HepG2 (cell line): Measurements from ENCODE around the gene FRMD8. TPM values are rescaled to one million over a fixed set of nuclear protein-coding genes. Genes with fewer than 3 reads are reported as not detected.

Experiments used
- ATAC-seq: fragments of 200-7000 bp; cut with Tn5 transposase; 3 replicates; pipeline ENCODE4 v1.9.1; 2020; ENCODE audit warnings: mild to moderate bottlenecking, moderate library complexity
- BruUV-seq: library from RNA; stranded (reverse); fragments of 400-500 nt; replicated peaks from 2 replicates; lab custom pipeline; 2021; lab: Mats Ljungman, UMichigan
- CTCF ChIA-PET: fragments of 300-600 bp; formaldehyde crosslinking; extraction: SDS; loops from one replicate; lab custom pipeline; 2021; ENCODE audit warnings: low total read pairs, inconsistent platforms, low intra/inter-chr PET ratio; lab: Yijun Ruan, JAX
- POLR2A ChIA-PET: fragments of 350-600 bp; sonication (Branson Sonifier 250); formaldehyde crosslinking; loops from one replicate; lab custom pipeline; 2020; ENCODE audit warnings: antibody characterized with exemption, inconsistent platforms; lab: Yijun Ruan, JAX
- DNase-seq: peaks from one replicate; pipeline ENCODE4 v3.0.0-alpha.2; 2015; ENCODE audit warnings: low spot score
- FAIRE-seq: peaks from 3 replicates; lab custom pipeline; 2011; peaks lifted over from hg19 to GRCh38; lab: Jason Lieb, UNC
- H2AFZ ChIP-seq: one replicate; pipeline ENCODE4 v1.6.1; 2011; ENCODE audit warnings: low read length, inconsistent platforms
- H3K27ac ChIP-seq: fragments of 300-600 bp; 3 replicates; pipeline ENCODE4 v1.8.0; 2011; ENCODE audit warnings: mixed run types, mild to moderate bottlenecking, mixed read lengths, low read length, inconsistent platforms; ENCODE audit not compliant: insufficient read depth; ENCODE audit errors: extremely low read length
- H3K27me3 ChIP-seq, 2 experiments: fragments of 200-600 bp in 1 of 2; 2 replicates in 1 of 2; 3 replicates in 1 of 2; pipeline versions ENCODE4 v1.6.0 to v1.8.0; 2011; ENCODE audit warnings: low read length in 2 of 2, mild to moderate bottlenecking in 2 of 2, moderate library complexity in 2 of 2, inconsistent platforms in 1 of 2; ENCODE audit not compliant: insufficient read depth in 2 of 2, control insufficient read depth in 1 of 2
- H3K36me3 ChIP-seq, 2 experiments: fragments of 200-600 bp in 1 of 2; replicated peaks in 1 of 2; 2 replicates in 1 of 2; 3 replicates in 1 of 2; pipeline versions ENCODE4 v1.5.1 to v1.8.0; 2011; ENCODE audit warnings: low read length in 2 of 2, inconsistent platforms in 1 of 2; ENCODE audit not compliant: insufficient read depth in 2 of 2, control insufficient read depth in 1 of 2
- H3K4me1 ChIP-seq: 2 replicates; pipeline ENCODE4 v1.5.1; 2012; ENCODE audit warnings: low read length, inconsistent platforms; ENCODE audit not compliant: insufficient read depth
- H3K4me2 ChIP-seq: 2 replicates; pipeline ENCODE4 v1.6.0; 2011; ENCODE audit warnings: low read depth, low read length, inconsistent platforms
- H3K4me3 ChIP-seq, 3 experiments: fragments of 200-600 bp in 1 of 3; sonication (generic), shearing (Covaris generic) in 1 of 3; replicated peaks in 1 of 3; 2 replicates each; pipeline ENCODE4 v1.5.1; 2011 to 2016; ENCODE audit warnings: low read length in 3 of 3, inconsistent platforms in 2 of 3, low read depth in 2 of 3, mild to moderate bottlenecking in 2 of 3, control low read depth in 1 of 3, mixed read lengths in 1 of 3; ENCODE audit not compliant: insufficient read depth in 1 of 3
- H3K79me2 ChIP-seq: one replicate; pipeline ENCODE4 v1.6.1; 2011; ENCODE audit warnings: low read length, inconsistent platforms; ENCODE audit not compliant: insufficient read depth
- H3K9ac ChIP-seq: 2 replicates; pipeline ENCODE4 v1.6.0; 2011; ENCODE audit warnings: mild to moderate bottlenecking, low read depth, low read length, inconsistent platforms; ENCODE audit not compliant: insufficient read depth
- H3K9me3 ChIP-seq: 2 replicates; pipeline ENCODE4 v1.5.1; 2012; ENCODE audit warnings: mild to moderate bottlenecking, low read length
- H4K20me1 ChIP-seq: 2 replicates; pipeline ENCODE4 v1.6.0; 2011; ENCODE audit warnings: inconsistent platforms, mild to moderate bottlenecking, low read length, moderate library complexity; ENCODE audit not compliant: insufficient read depth
- AFF4 ChIP-seq: sonication (generic); formaldehyde crosslinking; IDR thresholded peaks from 2 replicates; pipeline ENCODE4 v1.4.0; 2020; ENCODE audit warnings: missing genetic modification reagents
- AGO1 ChIP-seq: fragments of 200-400 bp; formaldehyde crosslinking; IDR thresholded peaks from 2 replicates; pipeline ENCODE4 v1.6.1; 2017; ENCODE audit warnings: mild to moderate bottlenecking, low read depth, low read length, moderate library complexity; ENCODE audit not compliant: poor library complexity, severe bottlenecking
- ASH2L ChIP-seq: fragments of 300-600, 200-600 bp; sonication (generic); IDR thresholded peaks from 2 replicates; pipeline ENCODE4 v1.7.0; 2017; ENCODE audit warnings: low read depth, mild to moderate bottlenecking, moderate library complexity, mixed read lengths, low read length; ENCODE audit not compliant: insufficient read length
- DDIT3 ChIP-seq: sonication (generic); formaldehyde crosslinking; IDR thresholded peaks from 2 replicates; pipeline ENCODE4 v1.4.0; 2020; ENCODE audit warnings: mild to moderate bottlenecking, missing genetic modification reagents
- DNMT3B ChIP-seq: conservative IDR thresholded peaks from 2 replicates; pipeline ENCODE4 v1.6.1; 2016; ENCODE audit warnings: missing biosample characterization, control low read depth
- HCFC1 ChIP-seq: fragments of 150-350 bp; IDR thresholded peaks from 2 replicates; pipeline ENCODE4 v1.6.1; 2014; ENCODE audit warnings: low read depth, low read length
- HMG20B ChIP-seq: conservative IDR thresholded peaks from 2 replicates; pipeline ENCODE4 v1.6.1; 2016; ENCODE audit warnings: missing genetic modification reagents, missing compliant biosample characterization
- MEF2D ChIP-seq: sonication (generic); formaldehyde crosslinking; IDR thresholded peaks from 2 replicates; pipeline ENCODE4 v1.5.1; 2020; ENCODE audit warnings: mild to moderate bottlenecking, missing genetic modification reagents
- SALL1 ChIP-seq: sonication (generic); formaldehyde crosslinking; IDR thresholded peaks from 2 replicates; pipeline ENCODE4 v1.8.0; 2022; ENCODE audit warnings: mild to moderate bottlenecking, missing genetic modification reagents
- TGIF2 ChIP-seq: IDR thresholded peaks from 2 replicates; pipeline ENCODE4 v1.6.1; 2016; ENCODE audit warnings: control low read depth, missing compliant biosample characterization
- ZBTB39 ChIP-seq: sonication (generic); formaldehyde crosslinking; IDR thresholded peaks from 2 replicates; pipeline ENCODE4 v1.5.0; 2020; ENCODE audit warnings: missing genetic modification reagents
- ZKSCAN8 ChIP-seq: IDR thresholded peaks from 2 replicates; pipeline ENCODE4 v1.6.1; 2016; ENCODE audit warnings: borderline replicate concordance, missing genetic modification reagents, missing compliant biosample characterization
- ZNF230 ChIP-seq: sonication (generic); formaldehyde crosslinking; IDR thresholded peaks from 2 replicates; pipeline ENCODE4 v1.4.0; 2020; ENCODE audit warnings: mild to moderate bottlenecking, missing genetic modification reagents
- ZNF317 ChIP-seq: sonication (generic); formaldehyde crosslinking; IDR thresholded peaks from 2 replicates; pipeline ENCODE4 v1.5.0; 2020; ENCODE audit warnings: mild to moderate bottlenecking, missing genetic modification reagents
- ZNF556 ChIP-seq: sonication (generic); formaldehyde crosslinking; IDR thresholded peaks from 2 replicates; pipeline ENCODE4 v1.4.0; 2020; ENCODE audit warnings: mild to moderate bottlenecking, missing genetic modification reagents, borderline replicate concordance
- ZNF577 ChIP-seq: sonication (generic); formaldehyde crosslinking; IDR thresholded peaks from 2 replicates; pipeline ENCODE4 v1.4.0; 2020; ENCODE audit warnings: mild to moderate bottlenecking, low read depth, missing genetic modification reagents, borderline replicate concordance
- ZNF598 ChIP-seq: sonication (generic); formaldehyde crosslinking; IDR thresholded peaks from 2 replicates; pipeline ENCODE4 v1.5.1; 2020; ENCODE audit warnings: mild to moderate bottlenecking, missing genetic modification reagents, borderline replicate concordance
- ZNF615 ChIP-seq: sonication (generic); formaldehyde crosslinking; IDR thresholded peaks from 2 replicates; pipeline ENCODE4 v1.5.0; 2020; ENCODE audit warnings: mild to moderate bottlenecking, missing genetic modification reagents, borderline replicate concordance
- ZNF772 ChIP-seq: sonication (generic); formaldehyde crosslinking; IDR thresholded peaks from 2 replicates; pipeline ENCODE4 v1.5.0; 2020; ENCODE audit warnings: mild to moderate bottlenecking, missing genetic modification reagents
- WGBS: methylation state at CpG from one replicate; pipeline ENCODE4 v1.1.6; 2017; ENCODE audit warnings: low lambda C conversion rate; 5-methylcytosine and 5-hydroxymethylcytosine counted together
- in situ Hi-C: cut with HindIII; loops from 2 replicates; pipeline ENCODE4 v1.10.0; 2017; ENCODE audit warnings: low pct_unique_long_range_greater_than_20kb; ENCODE audit not compliant: extremely low pct_ligation_motif_present
- intact Hi-C: fragments of 100-400 bp; cut with micrococcal nuclease; formaldehyde crosslinking; loops from one replicate; pipeline ENCODE4 v1.10.0; 2022; ENCODE audit not compliant: unreplicated experiment
- polyA plus RNA-seq, 8 experiments: library from polyadenylated mRNA; depleted of rRNA in 3 of 8; stranded (reverse) in 7 of 8; unstranded in 1 of 8; fragments of >200 nt; fragmentation: Illumina TruSeq in 4 of 8; extraction: Trizol in 4 of 8; gene quantifications; 2 replicates each; pipeline versions ENCODE4 v1.2.1 to v1.2.3, GENCODE V29; 2011 to 2016; ENCODE audit warnings: low read depth in 4 of 8, missing spikeins in 1 of 8, mixed read lengths in 1 of 8; ENCODE audit not compliant: insufficient read depth in 1 of 8
- total RNA-seq, 5 experiments: library from RNA; depleted of rRNA; stranded (reverse); fragments of >200 nt; fragmentation: Illumina TruSeq; extraction: Trizol; gene quantifications; 2 replicates each; pipeline ENCODE4 v1.2.3, GENCODE V29; 2016; ENCODE audit warnings: low read depth in 1 of 5

FRMD8 gene
- total and polyA plus RNA-seq, 2 of the 13 experiments (the other 11 are each of a cell fraction or from before 2014, with no cell fraction given) = 5.8 to 20.6 TPM

GRCh38 chr11:65355776-65356393 is 30.6 kb upstream of the FRMD8 start:
- in situ Hi-C loops (no loop called here), intact Hi-C loops (no loop called here)
- Histone ChIP-seq H3K27me3 (no peaks in the 10 kb centered on the region), H3K79me2 (no peaks in the 10 kb centered on the region), H3K4me3 (peak overlapping the region in 1 of 3 experiments; percentile 82; a peak in 1 of 6 replicates), H3K9me3 (no peaks in the 10 kb centered on the region), H2AFZ (no peak overlapping the region), H3K36me3 (peaks cover 9 to 14% of the 10 kb centered on the region in 2 experiments; a peak in 3 of 5 replicates), H3K27ac (no peak overlapping the region), H3K4me1 (peaks cover 50% of the 10 kb centered on the region), H4K20me1 (no peaks in the 10 kb centered on the region), H3K9ac (no peak overlapping the region), H3K4me2 (peak overlapping the region; percentile 83)
- WGBS = 95% methylated on average over 29 of the region's 35 CpGs
- ATAC-seq (no peak), FAIRE-seq (no peak), DNase-seq (no peak)
- no TSS peak for BruUV-seq
- CTCF ChIA-PET = no interaction called here
- POLR2A ChIA-PET = interaction anchor here (0.9 to 6.3 kb wide), 6 partner anchors 15 to 220 kb away, joined by 3 to 87 read pairs (median 28); partner anchors contain the start of genes DPF2, EHBP1L1 and MALAT1
- TF ChIP-seq ZKSCAN8 (CRISPR knock-in tag) = no peak
- TF ChIP-seq DNMT3B = no peak
- no peak for TF ChIP-seq AFF4 (CRISPR knock-in tag)
- TF ChIP-seq ASH2L = no peak
- no peak for TF ChIP-seq HMG20B (CRISPR knock-in tag)
- TF ChIP-seq AGO1 = peak; percentile 14
- no peak for TF ChIP-seq HCFC1
- no peak for TF ChIP-seq ZBTB39
- TF ChIP-seq ZNF772 = no peak
- TF ChIP-seq MEF2D (CRISPR knock-in tag) = no peak
- TF ChIP-seq ZNF230 (CRISPR knock-in tag) = no peak
- no peak for TF ChIP-seq SALL1 (CRISPR knock-in tag)
- no peak for TF ChIP-seq TGIF2
- no peak for TF ChIP-seq ZNF598 (CRISPR knock-in tag)
- no peak for TF ChIP-seq ZNF615 (CRISPR knock-in tag)
- no peak for TF ChIP-seq ZNF577 (CRISPR knock-in tag)
- TF ChIP-seq DDIT3 (CRISPR knock-in tag) = no peak
- TF ChIP-seq ZNF556 = no peak
- TF ChIP-seq ZNF317 (CRISPR knock-in tag) = no peak
